HAP-1 (cell line): ENCODE measurements around the gene UTRN.

Source experiments
- DNase-seq, 2 experiments: peaks; one replicate each; pipeline ENCODE4 v3.0.0-alpha.2; 2016 to 2020; ENCODE audit warnings: low spot score in 2 of 2
- H3K27me3 ChIP-seq: fragments of 250-450 bp; sonication (Bioruptor Pico); 2 replicates; pipeline ENCODE4 v1.5.1; 2020; ENCODE audit warnings: low read depth, mild to moderate bottlenecking, moderate library complexity
- H3K36me3 ChIP-seq: fragments of 250-450 bp; sonication (Bioruptor Pico); replicated peaks from 2 replicates; pipeline ENCODE4 v1.5.1; 2020; ENCODE audit warnings: mild to moderate bottlenecking
- H3K4me1 ChIP-seq: fragments of 250-450 bp; sonication (Bioruptor Pico); 2 replicates; pipeline ENCODE4 v1.5.1; 2020; ENCODE audit warnings: mild to moderate bottlenecking
- H3K4me3 ChIP-seq: fragments of 250-450 bp; sonication (Bioruptor Pico); 2 replicates; pipeline ENCODE4 v1.5.1; 2020; ENCODE audit warnings: mild to moderate bottlenecking, moderate library complexity
- H3K9me3 ChIP-seq: fragments of 250-450 bp; sonication (Bioruptor Pico); 2 replicates; pipeline ENCODE4 v1.5.1; 2020; ENCODE audit warnings: mild to moderate bottlenecking, moderate library complexity
- in situ Hi-C: fragments of 300-500 bp; cut with MboI; formaldehyde crosslinking; loops from 3 replicates; pipeline ENCODE4 v1.14.3; 2020; ENCODE audit warnings: low sequenced_read_pairs, inconsistent platforms, mixed read lengths

UTRN gene

GRCh38 chr6:144330017-144330987, 45.2 kb downstream of the UTRN start:
- DNase-seq, result no peak

GRCh38 chr6:144331491-144331969, 46.4 kb downstream of the UTRN start:
- H3K36me3 ChIP-seq, result no peaks in the 10 kb centered on the region
- no peak overlapping the region for H3K4me3 ChIP-seq
- in situ Hi-C loops, result no loop called here
- H3K4me1 ChIP-seq, result no peaks in the 10 kb centered on the region
- DNase-seq, result no peak
- no peaks in the 10 kb centered on the region for H3K9me3 ChIP-seq
- no peaks in the 10 kb centered on the region for H3K27me3 ChIP-seq

More at GRCh38 chr6:144330017-144330987, 45.2 kb downstream of the UTRN start:
- H3K9me3 ChIP-seq, result no peaks in the 10 kb centered on the region
- H3K36me3 ChIP-seq, result no peaks in the 10 kb centered on the region
- H3K4me3 ChIP-seq, result no peak overlapping the region
- in situ Hi-C loops, result no loop called here
- no peaks in the 10 kb centered on the region for H3K4me1 ChIP-seq
- H3K27me3 ChIP-seq, result no peaks in the 10 kb centered on the region

DNA sequence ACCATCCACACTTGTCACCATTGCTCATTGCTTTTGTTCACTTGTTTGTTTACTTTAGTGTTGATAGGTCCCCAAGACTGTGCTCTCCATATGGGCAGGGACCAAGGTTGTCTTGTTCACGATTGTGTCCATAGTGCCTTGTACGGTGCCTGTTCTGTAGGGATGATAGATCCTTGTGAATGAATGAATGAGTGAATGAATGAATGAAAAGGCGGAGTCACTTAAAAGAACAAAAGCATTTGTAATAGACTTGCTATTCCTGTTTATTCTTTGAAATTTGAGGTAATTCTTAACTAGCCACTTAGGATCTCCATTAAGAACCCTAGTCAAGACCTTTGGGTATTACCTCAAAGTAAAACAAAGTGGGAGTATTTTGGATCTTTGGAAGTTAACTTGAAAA, 47.0 kb downstream of the UTRN start:
- H3K4me3 ChIP-seq, result no peak overlapping the region
- in situ Hi-C loops, result no loop called here
- no peaks in the 10 kb centered on the region for H3K4me1 ChIP-seq

DNA sequence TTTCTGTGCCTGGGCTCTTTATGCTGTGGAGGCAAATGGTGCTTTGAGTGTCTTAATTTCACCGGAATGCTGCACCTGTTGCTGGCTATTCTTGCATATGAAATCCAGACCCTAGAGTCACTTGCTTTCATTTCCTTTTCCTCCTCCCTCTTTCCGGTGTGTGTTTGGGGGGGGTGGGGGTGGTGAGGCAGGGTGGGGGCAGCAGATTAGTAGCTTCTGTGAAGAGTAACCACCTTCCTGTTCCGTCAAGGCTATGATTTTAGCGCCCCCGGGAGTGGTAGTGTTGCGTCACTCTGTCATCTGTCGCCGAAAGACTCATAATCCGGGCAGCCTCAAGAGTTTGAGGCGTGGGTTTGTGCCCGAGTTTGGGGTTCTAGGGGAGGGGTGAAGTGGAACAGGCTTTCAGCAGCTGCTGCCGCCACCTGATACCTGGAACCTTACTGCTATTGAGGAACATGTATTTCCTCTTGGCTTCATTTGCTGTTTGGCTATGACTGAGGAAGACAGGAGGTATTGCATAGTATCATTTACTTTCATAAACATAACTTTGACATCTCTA, 49.1 kb downstream of the UTRN start:
- DNase-seq, result no peak
- Histone ChIP-seq H3K27me3 (no peaks in the 10 kb centered on the region), H3K9me3 (no peaks in the 10 kb centered on the region), H3K36me3 (no peaks in the 10 kb centered on the region), H3K4me1 (no peaks in the 10 kb centered on the region), H3K4me3 (no peak overlapping the region)
- in situ Hi-C loops, result no loop called here

More for the DNA sequence above, 47.0 kb downstream of the UTRN start:
- Histone ChIP-seq H3K27me3 (no peaks in the 10 kb centered on the region), H3K36me3 (no peaks in the 10 kb centered on the region), H3K9me3 (no peaks in the 10 kb centered on the region)
- DNase-seq, result no peak
